Measurements from ENCODE around the gene TBC1D22A.

TBC1D22A gene

DNA sequence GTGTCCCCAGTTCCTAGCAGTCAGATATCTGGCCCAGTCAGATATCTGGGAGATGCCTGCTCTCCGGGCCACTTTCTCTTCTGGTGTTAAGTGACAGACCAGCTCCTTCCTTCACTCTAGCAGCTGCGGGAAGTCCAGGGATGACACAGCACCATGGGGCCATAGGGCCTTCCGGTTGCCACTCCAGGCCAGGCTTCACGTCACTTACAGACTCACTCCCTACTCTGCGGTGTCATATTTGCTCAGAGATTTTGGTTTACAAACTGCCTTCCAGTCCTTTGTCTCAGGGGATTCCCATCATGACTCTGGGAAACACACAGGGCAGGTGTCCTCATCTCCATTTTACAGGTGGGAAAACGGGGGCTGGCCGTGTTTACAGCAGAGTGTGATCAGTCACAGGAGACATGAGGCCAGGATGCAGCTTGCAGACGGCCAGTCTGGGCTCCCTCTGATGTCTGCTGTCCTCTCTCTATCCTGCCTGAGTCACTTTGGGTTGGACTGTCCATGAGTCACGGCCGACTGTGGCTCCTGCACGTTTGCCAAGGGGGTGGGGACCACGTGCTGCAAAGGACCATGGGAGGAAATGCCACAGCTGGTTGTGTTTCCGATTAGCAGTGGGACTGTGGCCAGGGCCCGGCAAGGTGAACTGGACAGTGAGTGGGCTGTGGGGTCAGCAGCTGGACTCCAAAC, 8.2 kb upstream of the TBC1D22A start:
- FAIRE-seq, result no peak

- no peak for FAIRE-seq
Observed at GRCh38 chr22:46754826-46755225, 7.6 kb upstream of the TBC1D22A start.

GRCh38 chr22:46755525-46755924, 6.9 kb upstream of the TBC1D22A start:
- FAIRE-seq, result no peak

GRCh38 chr22:46756097-46756496, 6.4 kb upstream of the TBC1D22A start:
- no peak for FAIRE-seq

DNA sequence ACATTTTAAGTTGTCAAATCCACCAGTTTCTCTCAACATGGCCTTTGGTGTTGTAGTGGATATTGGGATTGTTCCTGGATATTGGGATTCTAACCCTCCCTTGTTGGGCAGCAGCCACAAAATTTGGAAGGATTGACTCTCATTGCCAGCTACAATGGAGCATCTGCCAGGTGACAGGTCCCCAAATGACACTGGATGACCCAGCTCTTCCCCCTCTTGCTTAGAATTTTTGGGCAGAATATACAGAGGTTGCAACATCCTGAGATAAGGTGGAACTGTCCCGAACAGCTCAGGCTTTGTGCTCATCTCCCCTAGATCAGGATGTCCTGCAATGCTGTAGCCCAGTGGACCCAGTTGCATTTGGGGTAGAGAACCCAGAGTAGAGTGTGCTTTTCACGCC, 5.3 kb upstream of the TBC1D22A start:
- no peak for FAIRE-seq

DNA sequence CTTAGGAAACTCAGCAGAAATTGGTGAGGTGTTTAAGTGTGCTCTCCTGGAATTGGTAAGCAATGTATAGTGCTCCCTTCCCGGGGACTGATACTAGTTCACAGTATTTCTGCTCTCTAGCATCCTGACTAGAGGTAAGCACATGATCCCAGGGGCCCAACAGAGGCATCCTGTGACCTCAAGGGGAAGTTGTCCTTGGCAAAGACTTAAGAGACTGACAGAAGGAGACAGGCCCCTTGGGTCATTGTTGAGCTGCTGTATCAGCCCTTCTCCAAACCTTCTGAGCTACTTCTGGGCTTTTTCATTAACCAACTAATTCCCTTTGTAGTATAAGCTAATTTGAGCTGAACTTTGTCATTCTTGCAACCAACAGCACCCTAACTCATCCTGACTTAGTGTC, 4.3 kb upstream of the TBC1D22A start:
- no peak for FAIRE-seq

GRCh38 chr22:46758867-46759290, 3.6 kb upstream of the TBC1D22A start:
- no peak for FAIRE-seq

GRCh38 chr22:46761017-46761416, 1.4 kb upstream of the TBC1D22A start:
- FAIRE-seq, result no peak

GRCh38 chr22:46761539-46762237, 762 bp upstream of the TBC1D22A start:
- FAIRE-seq, result no peak

DNA sequence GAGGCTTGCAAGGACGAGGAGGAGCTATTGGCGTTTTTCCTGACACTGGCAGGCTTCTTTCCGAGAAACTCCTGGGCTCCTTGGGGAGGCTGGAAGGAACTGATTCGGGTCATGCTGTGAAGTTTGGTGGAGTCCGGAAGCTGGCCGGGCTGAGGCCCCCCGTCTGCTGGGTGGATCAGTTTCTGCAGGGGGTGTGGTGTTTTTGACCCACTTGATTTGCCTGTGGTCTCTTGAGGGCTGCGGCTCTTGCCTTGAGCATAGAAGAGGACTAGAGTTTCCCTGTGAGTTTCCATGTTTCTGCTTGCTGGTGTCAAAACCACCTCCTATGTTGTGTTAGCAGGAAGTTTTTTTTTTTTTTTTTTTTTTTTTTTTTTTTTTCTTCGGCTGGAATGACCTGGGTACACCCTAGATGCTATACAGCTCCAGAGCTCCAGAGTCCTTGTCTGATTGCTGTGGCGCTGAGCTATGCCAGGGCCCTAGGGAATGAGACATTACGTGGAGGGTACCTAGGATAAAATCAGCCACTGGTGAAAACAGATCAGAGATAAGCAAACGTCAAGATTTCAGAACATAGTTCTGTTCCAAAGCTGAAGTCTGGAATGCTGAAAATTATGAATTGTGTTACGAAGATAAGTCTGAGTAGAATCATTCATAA, 728 bp downstream of the TBC1D22A start:
- no peak for FAIRE-seq

DNA sequence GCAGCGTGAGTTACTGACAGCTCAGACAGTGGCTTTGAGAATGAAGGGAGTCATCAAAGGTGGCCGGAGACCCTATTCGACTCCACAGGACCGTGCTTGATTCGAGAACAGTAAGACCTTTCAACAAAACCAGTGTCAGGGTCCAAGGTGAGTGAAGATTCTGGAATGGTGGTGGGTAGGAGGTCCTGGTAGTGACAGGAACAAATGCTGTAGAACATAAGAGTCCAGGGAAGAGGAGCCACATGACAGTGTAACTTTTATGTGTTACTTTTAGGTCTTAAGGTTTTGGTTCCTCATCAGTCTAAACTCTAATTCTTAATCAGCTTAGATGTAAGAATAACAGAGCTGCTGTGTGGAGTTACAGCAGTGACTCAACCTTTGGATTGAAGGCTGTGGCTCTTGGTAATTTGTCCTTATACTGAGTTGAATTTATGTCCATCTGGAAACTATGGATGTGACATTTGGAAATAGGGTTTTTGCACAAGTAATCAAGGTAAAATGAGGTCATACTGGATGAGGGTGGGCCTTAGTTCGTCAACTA, 1.8 kb downstream of the TBC1D22A start:
- no peak for FAIRE-seq

DNA sequence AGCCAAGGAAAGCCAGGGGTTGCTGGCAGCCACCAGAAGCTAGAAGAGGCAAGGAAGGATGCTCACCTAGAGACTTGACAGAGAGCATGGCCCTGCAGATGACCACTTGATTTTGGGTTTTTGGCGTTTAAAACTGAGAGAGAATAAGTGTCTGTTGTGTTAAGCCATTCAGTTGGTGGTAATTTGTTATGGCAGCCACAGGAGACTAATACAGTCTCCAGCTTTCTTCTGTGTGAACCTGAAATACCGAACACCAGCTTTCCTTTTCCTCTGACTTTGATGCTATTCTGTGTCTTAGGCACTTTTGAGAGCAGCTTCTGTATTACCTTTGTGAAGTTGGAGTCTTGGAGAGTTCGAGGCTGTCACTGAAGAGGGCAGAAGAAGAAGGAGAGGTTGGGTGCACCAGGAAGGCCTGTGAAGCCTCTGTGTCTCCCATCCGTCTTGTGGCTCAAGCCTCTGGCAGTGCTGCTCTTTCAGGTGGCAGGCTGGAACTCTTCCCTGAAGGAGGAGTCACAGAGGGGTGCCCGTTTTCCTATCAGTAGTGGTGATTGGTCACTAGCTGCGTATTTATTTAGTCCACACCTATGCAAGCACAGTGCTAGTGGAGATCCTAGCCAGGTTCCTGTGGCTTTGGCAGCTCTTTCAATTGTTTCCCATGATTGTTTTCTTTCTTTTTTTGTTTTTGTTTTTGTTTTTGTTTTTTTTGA, 2.5 kb downstream of the TBC1D22A start:
- no peak for FAIRE-seq

DNA sequence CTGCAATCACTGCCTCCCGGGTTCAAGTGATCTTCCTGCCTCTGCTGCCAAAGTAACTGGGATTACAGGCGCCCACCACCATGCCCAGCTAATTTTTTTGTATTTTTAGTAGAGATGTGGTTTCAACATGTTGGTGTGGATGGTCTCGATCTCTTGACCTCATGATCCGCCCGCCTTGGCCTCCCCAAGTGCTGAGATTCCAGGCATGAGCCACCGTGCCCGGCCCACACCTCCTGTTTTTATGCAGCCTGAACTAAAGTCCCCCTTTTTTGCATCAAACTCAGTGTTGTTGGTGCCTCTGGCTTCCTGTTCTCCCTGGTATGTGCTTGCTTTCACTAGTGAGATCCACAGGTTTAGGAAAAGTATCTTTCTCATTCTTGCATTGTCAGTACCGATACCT, 4.2 kb downstream of the TBC1D22A start:
- no peak for FAIRE-seq

- no peak for FAIRE-seq
Observed at GRCh38 chr22:46767249-46767985, 5.0 kb downstream of the TBC1D22A start.

DNA sequence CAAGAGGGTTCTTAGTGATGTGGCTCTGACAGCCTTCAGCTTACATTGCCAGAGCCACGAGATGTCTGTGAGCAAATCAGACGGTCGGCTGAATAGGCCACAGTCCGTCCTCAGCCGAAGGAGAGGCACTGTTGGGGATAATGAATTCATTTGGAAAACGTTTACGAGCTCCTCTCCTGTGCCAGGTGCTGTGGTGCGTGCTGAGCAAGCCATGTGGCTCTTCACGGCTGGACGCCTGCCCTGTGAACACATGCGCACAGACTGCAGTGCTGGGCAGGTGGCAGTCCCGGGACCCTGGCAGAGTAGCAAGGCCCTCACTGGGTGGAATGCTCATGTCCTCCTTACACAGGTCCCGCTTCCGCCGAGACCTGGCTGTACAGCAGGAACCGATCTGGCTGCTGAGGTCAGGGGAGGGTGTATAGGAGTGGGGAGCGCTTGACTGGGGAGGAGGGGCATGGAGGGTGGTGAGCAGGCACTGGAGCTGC, 6.8 kb downstream of the TBC1D22A start:
- FAIRE-seq, result no peak

GRCh38 chr22:46769706-46770105, 7.3 kb downstream of the TBC1D22A start:
- no peak for FAIRE-seq

DNA sequence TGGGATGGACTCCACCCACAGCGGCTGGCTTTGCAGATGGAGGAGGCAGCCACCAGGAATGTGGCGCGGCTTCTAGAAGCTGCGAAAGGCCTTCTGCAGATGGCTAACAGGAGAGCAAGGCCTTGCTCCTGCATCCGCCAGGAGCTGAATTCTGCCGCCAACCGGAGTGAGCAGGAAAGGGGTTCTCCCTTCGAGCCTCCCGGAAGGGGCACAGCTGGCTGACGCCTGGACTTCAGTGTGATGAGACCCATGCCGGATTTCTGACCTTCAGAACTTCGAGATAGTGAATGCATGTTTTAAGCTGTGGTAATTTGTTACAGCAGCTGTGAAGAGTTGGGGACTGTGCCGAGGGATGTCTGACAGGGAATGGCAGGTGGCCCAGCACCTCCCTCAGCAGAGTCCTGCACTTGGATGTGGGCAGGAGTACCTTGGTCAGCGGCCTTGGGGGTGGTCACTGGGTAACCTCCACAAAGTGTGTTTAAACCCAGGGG, 7.7 kb downstream of the TBC1D22A start:
- FAIRE-seq, result no peak

DNA sequence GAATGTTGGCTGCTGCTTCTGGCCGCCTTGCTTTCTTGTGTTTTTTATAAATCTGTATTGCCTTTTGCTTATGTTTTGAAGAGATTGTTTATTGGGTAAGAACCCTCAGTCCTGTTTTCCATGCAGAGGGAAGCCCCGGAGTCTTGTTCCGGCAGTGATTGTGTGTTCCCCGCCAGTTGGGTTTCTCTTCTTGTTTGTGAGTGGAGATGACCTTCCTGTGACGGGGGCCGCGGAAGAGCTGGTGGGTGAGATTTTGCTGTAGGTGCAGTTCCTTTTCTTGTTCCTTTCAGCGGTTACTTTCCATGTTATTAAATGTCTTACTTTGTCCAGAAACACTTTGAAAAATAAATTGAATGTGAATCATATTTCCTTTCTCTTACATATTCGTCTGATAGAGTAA, 8.3 kb downstream of the TBC1D22A start:
- no peak for FAIRE-seq

GRCh38 chr22:46773076-46773475, 10.6 kb downstream of the TBC1D22A start:
- FAIRE-seq, result no peak

DNA sequence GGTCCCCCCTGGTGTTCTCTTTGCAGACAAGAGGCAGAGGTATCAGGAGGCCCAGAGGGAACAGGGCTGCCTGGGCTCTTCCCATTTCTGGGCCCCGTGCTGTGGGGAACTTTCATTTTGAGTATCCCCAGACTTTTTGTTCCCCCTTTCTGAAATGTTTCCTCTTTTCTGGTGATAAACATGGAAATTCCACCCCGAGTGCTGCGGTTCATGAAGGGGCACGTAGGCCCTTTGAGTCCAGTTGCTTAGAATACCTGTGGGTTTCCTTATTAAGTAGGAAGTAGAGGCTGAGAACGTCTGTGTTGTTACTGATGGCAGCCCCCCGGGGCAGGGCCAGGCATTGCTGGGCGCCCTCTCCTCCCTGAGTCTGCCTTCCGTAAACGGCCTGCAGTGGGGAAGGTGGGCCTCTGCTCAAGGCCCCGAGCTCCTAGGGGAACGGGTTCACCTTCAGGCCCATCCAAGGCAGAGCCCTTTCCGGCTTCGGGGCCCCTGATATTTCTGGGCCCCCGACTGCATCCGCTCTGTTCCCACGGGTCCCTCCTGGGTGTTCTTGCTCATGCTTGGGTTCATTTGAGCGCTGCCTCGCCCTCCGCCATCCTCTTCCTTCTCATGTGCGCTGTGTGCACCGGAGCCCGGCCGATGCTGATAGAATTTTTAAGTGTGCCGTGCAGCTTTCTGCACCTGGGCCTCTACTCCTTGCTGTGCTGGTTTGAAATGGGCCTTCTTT, 12.0 kb downstream of the TBC1D22A start:
- FAIRE-seq, result no peak
